IPS-18a (cell line): ENCODE measurements around the gene PLXNB2.

ENCODE experiments used
- H3K27ac ChIP-seq: one replicate; pipeline ENCODE4 v1.5.1; 2013; ENCODE audit warnings: low read length
- H3K27me3 ChIP-seq: one replicate; pipeline ENCODE4 v1.6.1; 2013; ENCODE audit warnings: mild to moderate bottlenecking, low read length; ENCODE audit not compliant: control insufficient read depth, insufficient read depth
- H3K36me3 ChIP-seq: one replicate; pipeline ENCODE4 v1.6.1; 2013; ENCODE audit warnings: low read depth, low read length; ENCODE audit not compliant: control insufficient read depth
- H3K4me1 ChIP-seq: one replicate; pipeline ENCODE4 v1.6.1; 2013; ENCODE audit warnings: low read depth, low read length; ENCODE audit not compliant: control insufficient read depth
- H3K4me3 ChIP-seq: one replicate; pipeline ENCODE4 v1.5.1; 2013; ENCODE audit warnings: low read length
- H3K9ac ChIP-seq: one replicate; pipeline ENCODE4 v1.6.1; 2013; ENCODE audit warnings: mild to moderate bottlenecking, low read length, moderate library complexity
- H3K9me3 ChIP-seq: one replicate; pipeline ENCODE4 v1.6.1; 2013; ENCODE audit warnings: low read depth, low read length; ENCODE audit not compliant: control insufficient read depth

The PLXNB2 gene

GRCh38 chr22:50232481-50233151 lies 74.8 kb downstream of the PLXNB2 start:
- Histone ChIP-seq H3K9me3 (no peaks in the 10 kb centered on the region), H3K27ac (no peak overlapping the region), H3K4me1 (no peaks in the 10 kb centered on the region), H3K36me3 (no peaks in the 10 kb centered on the region), H3K9ac (no peak overlapping the region), H3K27me3 (no peaks in the 10 kb centered on the region), H3K4me3 (no peak overlapping the region)

GRCh38 chr22:50229370-50229769 lies 78.1 kb downstream of the PLXNB2 start:
- Histone ChIP-seq H3K27me3 (no peaks in the 10 kb centered on the region), H3K36me3 (peaks cover 4% of the 10 kb centered on the region), H3K27ac (no peak overlapping the region), H3K4me3 (no peak overlapping the region), H3K4me1 (no peaks in the 10 kb centered on the region), H3K9ac (no peak overlapping the region), H3K9me3 (no peaks in the 10 kb centered on the region)

GRCh38 chr22:50228366-50228765 lies 79.1 kb downstream of the PLXNB2 start:
- Histone ChIP-seq H3K4me3 (no peak overlapping the region), H3K36me3 (peaks cover 9% of the 10 kb centered on the region), H3K9me3 (no peaks in the 10 kb centered on the region), H3K4me1 (no peaks in the 10 kb centered on the region), H3K9ac (no peak overlapping the region), H3K27me3 (no peaks in the 10 kb centered on the region), H3K27ac (no peak overlapping the region)

GRCh38 chr22:50227579-50228215 lies 79.7 kb downstream of the PLXNB2 start:
- H3K9ac ChIP-seq: no peak overlapping the region
- H3K27me3 ChIP-seq: no peaks in the 10 kb centered on the region
- H3K4me3 ChIP-seq: no peak overlapping the region
- no peaks in the 10 kb centered on the region for H3K4me1 ChIP-seq
- no peak overlapping the region for H3K27ac ChIP-seq
- no peaks in the 10 kb centered on the region for H3K9me3 ChIP-seq
- peaks cover 14% of the 10 kb centered on the region for H3K36me3 ChIP-seq

GRCh38 chr22:50226875-50227165 lies 80.6 kb downstream of the PLXNB2 start:
- Histone ChIP-seq H3K27me3 (no peaks in the 10 kb centered on the region), H3K9me3 (no peaks in the 10 kb centered on the region), H3K9ac (no peak overlapping the region), H3K4me1 (no peaks in the 10 kb centered on the region), H3K27ac (no peak overlapping the region), H3K36me3 (peaks cover 18% of the 10 kb centered on the region), H3K4me3 (no peak overlapping the region)

- Histone ChIP-seq H3K9ac (no peak overlapping the region), H3K36me3 (peaks cover 18% of the 10 kb centered on the region), H3K9me3 (no peaks in the 10 kb centered on the region), H3K27me3 (no peaks in the 10 kb centered on the region), H3K4me1 (no peaks in the 10 kb centered on the region), H3K27ac (no peak overlapping the region), H3K4me3 (no peak overlapping the region)
These were observed 81.2 kb downstream of the PLXNB2 start for GRCh38 chr22:50226063-50226874.

GRCh38 chr22:50225200-50225969 lies 82.1 kb downstream of the PLXNB2 start:
- H3K27me3 ChIP-seq: no peaks in the 10 kb centered on the region
- H3K9ac ChIP-seq: no peak overlapping the region
- H3K27ac ChIP-seq: no peak overlapping the region
- H3K4me3 ChIP-seq: no peak overlapping the region
- H3K36me3 ChIP-seq: peaks cover 24% of the 10 kb centered on the region
- H3K4me1 ChIP-seq: no peaks in the 10 kb centered on the region
- no peaks in the 10 kb centered on the region for H3K9me3 ChIP-seq
